CD14-positive monocyte (primary cell): ENCODE data around the gene CR1L. TPM values are rescaled to one million over a fixed set of nuclear protein-coding genes. Genes with fewer than 3 reads are reported as not detected.

ENCODE experiments used
- DNase-seq, 3 donors: peaks; one replicate each; pipeline ENCODE4 v3.0.0-alpha.2; 2011 to 2022
- H2AFZ ChIP-seq: 2 replicates; pipeline ENCODE4 v1.6.0; 2012; ENCODE audit warnings: mild to moderate bottlenecking, low read depth, low read length, inconsistent platforms; ENCODE audit not compliant: insufficient read depth, poor library complexity, severe bottlenecking
- H3K27ac ChIP-seq, 2 donors: 1 replicate in 1 of 2; 2 replicates in 1 of 2; pipeline ENCODE4 v1.5.1; 2012 to 2013; ENCODE audit warnings: low read length in 2 of 2, control low read depth in 1 of 2, inconsistent platforms in 1 of 2, low read depth in 1 of 2, mild to moderate bottlenecking in 1 of 2
- H3K27me3 ChIP-seq, 2 donors: one replicate each; pipeline versions ENCODE4 v1.6.0 to v1.6.1; 2011 to 2013; ENCODE audit warnings: low read length in 2 of 2; ENCODE audit not compliant: control insufficient read depth in 2 of 2, insufficient read depth in 2 of 2
- H3K36me3 ChIP-seq, 2 donors: replicated peaks in 1 of 2; 1 replicate in 1 of 2; 2 replicates in 1 of 2; pipeline versions ENCODE4 v1.5.1 to v1.6.1; 2012 to 2013; ENCODE audit warnings: low read length in 2 of 2, control low read depth in 1 of 2, inconsistent platforms in 1 of 2, mild to moderate bottlenecking in 1 of 2; ENCODE audit not compliant: insufficient read depth in 2 of 2, control insufficient read depth in 1 of 2
- H3K4me1 ChIP-seq, 2 donors: 1 replicate in 1 of 2; 2 replicates in 1 of 2; pipeline versions ENCODE4 v1.5.1 to v1.6.1; 2012 to 2013; ENCODE audit warnings: low read length in 2 of 2, control low read depth in 1 of 2, inconsistent platforms in 1 of 2, mild to moderate bottlenecking in 1 of 2, moderate library complexity in 1 of 2; ENCODE audit not compliant: insufficient read depth in 2 of 2, control insufficient read depth in 1 of 2
- H3K4me2 ChIP-seq: replicated peaks from 2 replicates; pipeline ENCODE3; 2012; ENCODE audit warnings: low read length, moderate library complexity, mild to moderate bottlenecking; ENCODE audit not compliant: poor library complexity, severe bottlenecking; ENCODE audit errors: extremely low read depth
- H3K4me3 ChIP-seq, 3 experiments: fragments of 200-600 bp in 1 of 3; sonication (generic) in 1 of 3; replicated peaks in 1 of 3; 1 replicate in 2 of 3; 2 replicates in 1 of 3; pipeline ENCODE4 v1.5.1; 2011 to 2013; ENCODE audit warnings: low read length in 3 of 3, mild to moderate bottlenecking in 3 of 3, control low read depth in 2 of 3, low read depth in 2 of 3, inconsistent platforms in 1 of 3, moderate library complexity in 1 of 3
- H3K79me2 ChIP-seq: 2 replicates; pipeline ENCODE4 v1.6.0; 2012; ENCODE audit warnings: mild to moderate bottlenecking, control low read depth, inconsistent platforms, low read length, moderate library complexity; ENCODE audit not compliant: insufficient read depth
- H3K9ac ChIP-seq: 2 replicates; pipeline ENCODE4 v1.6.0; 2017; ENCODE audit warnings: low read length, mild to moderate bottlenecking; ENCODE audit not compliant: insufficient read depth, poor library complexity, severe bottlenecking
- H3K9me3 ChIP-seq, 2 donors: replicated peaks in 1 of 2; 1 replicate in 1 of 2; 2 replicates in 1 of 2; pipeline versions ENCODE4 v1.5.1 to v1.6.1; 2012 to 2013; ENCODE audit warnings: low read length in 2 of 2, control low read depth in 1 of 2; ENCODE audit not compliant: control insufficient read depth in 1 of 2, insufficient read depth in 1 of 2
- H4K20me1 ChIP-seq: 2 replicates; pipeline ENCODE4 v1.6.0; 2012; ENCODE audit warnings: mild to moderate bottlenecking, low read length, control low read depth, moderate library complexity; ENCODE audit not compliant: insufficient read depth
- H3K27ac Mint-ChIP-seq, 7 donors: one replicate each; pipeline ENCODE4 v1.8.0; 2020; ENCODE audit warnings: mild to moderate bottlenecking in 7 of 7, mixed read lengths in 7 of 7, moderate library complexity in 6 of 7, inconsistent platforms in 2 of 7
- H3K27me3 Mint-ChIP-seq, 3 donors: one replicate each; pipeline ENCODE4 v1.8.0; 2021 to 2022; ENCODE audit warnings: low read depth in 3 of 3, mild to moderate bottlenecking in 3 of 3, mixed read lengths in 3 of 3, moderate library complexity in 3 of 3, inconsistent platforms in 1 of 3
- H3K36me3 Mint-ChIP-seq, 2 donors: one replicate each; pipeline ENCODE4 v1.8.0; 2020; ENCODE audit warnings: mixed read lengths in 2 of 2, inconsistent platforms in 1 of 2, mild to moderate bottlenecking in 1 of 2
- H3K4me1 Mint-ChIP-seq: one replicate; pipeline ENCODE4 v1.8.0; 2020; ENCODE audit warnings: mild to moderate bottlenecking, mixed read lengths
- H3K4me3 Mint-ChIP-seq, 2 donors: one replicate each; pipeline ENCODE4 v1.8.0; 2020; ENCODE audit warnings: mild to moderate bottlenecking in 2 of 2, mixed read lengths in 2 of 2, moderate library complexity in 1 of 2
- H3K9me3 Mint-ChIP-seq, 7 donors: one replicate each; pipeline ENCODE4 v1.8.0; 2020 to 2022; ENCODE audit warnings: mixed read lengths in 7 of 7, mild to moderate bottlenecking in 6 of 7, moderate library complexity in 6 of 7, inconsistent platforms in 2 of 7
- CTCF ChIP-seq: fragments of 200-600 bp; IDR thresholded peaks from one replicate; pipeline ENCODE4 v1.8.0; 2022; ENCODE audit warnings: antibody characterized with exemption, mild to moderate bottlenecking
- WGBS: methylation state at CpG from one replicate; pipeline ENCODE4 v1.1.5; 2013; ENCODE audit warnings: missing lambda C conversion rate; ENCODE audit not compliant: insufficient coverage; 5-methylcytosine and 5-hydroxymethylcytosine counted together
- intact Hi-C, 2 donors: fragments of 100-400 bp; cut with micrococcal nuclease; formaldehyde crosslinking; loops; one replicate each; pipeline versions ENCODE4 v1.15.0 to v1.15.1; 2023
- polyA plus RNA-seq, 3 donors: library from polyadenylated mRNA; depleted of rRNA in 1 of 3; unstranded in 2 of 3; stranded (reverse) in 1 of 3; fragments of 300-500 nt in 2 of 3; fragments of >200 nt in 1 of 3; fragmentation: Illumina TruSeq in 2 of 3; gene quantifications; 1 replicate in 2 of 3; 2 replicates in 1 of 3; pipeline ENCODE4 v1.2.3, GENCODE V29; 2012 to 2021

Gene CR1L
- polyA plus RNA-seq, 3 donors: 0.49 TPM; not detected in 2

- Histone ChIP-seq H3K4me3 (no peak overlapping the region), H2AFZ (no peak overlapping the region), H3K27ac (no peak overlapping the region), H3K27me3 (peaks cover 0 to 4% of the 10 kb centered on the region in 2 donors), H3K4me2 (no peak overlapping the region), H4K20me1 (no peaks in the 10 kb centered on the region), H3K9ac (no peak overlapping the region), H3K79me2 (no peaks in the 10 kb centered on the region), H3K36me3 (peaks cover 0 to 13% of the 10 kb centered on the region in 2 donors), H3K4me1 (peaks cover 11 to 17% of the 10 kb centered on the region in 2 donors), H3K9me3 (no peaks in the 10 kb centered on the region)
- H3K36me3 Mint-ChIP-seq: peaks cover 13 to 20% of the 10 kb centered on the region in 2 donors
- intact Hi-C loops: no loop called here
- peaks cover 6 to 10% (median 7%) of the 10 kb centered on the region in 3 donors for H3K27me3 Mint-ChIP-seq
- H3K9me3 Mint-ChIP-seq: peaks cover 0 to 2% (median 0%) of the 10 kb centered on the region in 7 donors
- H3K4me1 Mint-ChIP-seq: peaks cover 19% of the 10 kb centered on the region
- DNase-seq: no peak
- no peak for TF ChIP-seq CTCF
- no peak overlapping the region for H3K4me3 Mint-ChIP-seq
- H3K27ac Mint-ChIP-seq: peak overlapping the region in 2 of 7 donors; percentile 37 to 58
Observed at GRCh38 chr1:207646171-207646570, 1.2 kb downstream of the CR1L start.

DNA sequence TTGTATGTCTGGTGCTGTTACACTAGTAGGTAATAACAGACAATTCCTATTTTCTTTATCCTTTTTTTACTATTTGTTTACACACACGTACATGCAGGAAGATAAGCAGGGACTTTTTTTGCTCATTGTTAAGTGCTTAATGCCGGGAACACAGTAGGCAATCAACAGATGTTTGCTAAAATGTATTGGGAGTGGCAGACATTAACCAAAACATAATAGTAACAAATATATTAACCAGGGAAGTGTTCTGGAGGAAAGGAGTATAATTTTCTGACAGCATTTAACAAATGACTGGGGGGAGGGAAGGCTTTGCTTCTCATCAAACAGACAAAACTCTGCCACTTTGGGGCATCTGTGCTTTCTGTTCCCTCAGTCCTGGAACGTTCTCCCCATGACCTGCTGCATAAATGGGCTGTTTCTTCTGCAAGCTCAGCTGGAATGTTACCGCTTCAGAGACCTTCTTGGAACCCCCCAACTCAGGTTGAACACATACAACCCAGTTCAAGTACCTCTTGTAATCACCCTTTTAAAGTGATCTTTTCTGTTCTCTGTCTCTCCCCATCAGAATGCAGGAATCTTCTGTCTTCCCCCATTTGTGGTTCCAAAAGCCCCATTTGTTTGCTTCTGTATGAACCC is 2.1 kb downstream of the CR1L start:
- Histone ChIP-seq H3K9me3 (no peaks in the 10 kb centered on the region), H2AFZ (no peak overlapping the region), H3K36me3 (peaks cover 0 to 4% of the 10 kb centered on the region in 2 donors), H3K4me1 (peaks cover 11 to 17% of the 10 kb centered on the region in 2 donors), H3K27me3 (peaks cover 0 to 4% of the 10 kb centered on the region in 2 donors), H3K27ac (no peak overlapping the region), H3K9ac (no peak overlapping the region), H3K79me2 (no peaks in the 10 kb centered on the region), H3K4me2 (no peak overlapping the region), H4K20me1 (no peaks in the 10 kb centered on the region), H3K4me3 (no peak overlapping the region)
- no peak for DNase-seq
- peaks cover 9 to 14% of the 10 kb centered on the region in 2 donors for H3K36me3 Mint-ChIP-seq
- WGBS: 89% methylated on average over 2 of the region's 4 CpGs
- no peak overlapping the region for H3K27ac Mint-ChIP-seq
- no peak overlapping the region for H3K4me3 Mint-ChIP-seq
- peaks cover 19% of the 10 kb centered on the region for H3K4me1 Mint-ChIP-seq
- intact Hi-C loops: no loop called here
- peaks cover 0 to 2% (median 0%) of the 10 kb centered on the region in 7 donors for H3K9me3 Mint-ChIP-seq
- TF ChIP-seq CTCF: no peak
- peaks cover 6 to 8% (median 7%) of the 10 kb centered on the region in 3 donors for H3K27me3 Mint-ChIP-seq
